GM18951 (cell line): ENCODE data around the gene MID1.

Experiments
- POLR2A ChIP-seq: IDR thresholded peaks from 4 replicates; pipeline ENCODE4 v1.6.1; 2011; ENCODE audit warnings: mild to moderate bottlenecking; ENCODE audit not compliant: insufficient read length, insufficient read depth; ENCODE audit errors: extremely low read depth
- in situ Hi-C: fragments of 300-500 bp; cut with MboI; formaldehyde crosslinking; loops from one replicate; pipeline ENCODE4 v1.12.0; 2022; ENCODE audit warnings: low sequenced_read_pairs, mixed read lengths, inconsistent platforms; ENCODE audit not compliant: unreplicated experiment

MID1 gene

GRCh38 chrX:10482261-10482660 lies 138.1 kb downstream of the MID1 start:
- in situ Hi-C loops: no loop called here
- TF ChIP-seq POLR2A: no peak

- in situ Hi-C loops: no loop called here
- TF ChIP-seq POLR2A: no peak
Measured at GRCh38 chrX:10480861-10481260, 139.5 kb downstream of the MID1 start.

GRCh38 chrX:10479508-10479907 lies 140.9 kb downstream of the MID1 start:
- in situ Hi-C loops: no loop called here
- no peak for TF ChIP-seq POLR2A

- in situ Hi-C loops: no loop called here
- no peak for TF ChIP-seq POLR2A
Measured at GRCh38 chrX:10477525-10477924, 142.9 kb downstream of the MID1 start.

- no peak for TF ChIP-seq POLR2A
- in situ Hi-C loops: no loop called here
Measured at GRCh38 chrX:10474913-10475568, 145.3 kb downstream of the MID1 start.

- in situ Hi-C loops: no loop called here
- TF ChIP-seq POLR2A: no peak
Measured at GRCh38 chrX:10474510-10474909, 145.9 kb downstream of the MID1 start.

- TF ChIP-seq POLR2A: no peak
- in situ Hi-C loops: no loop called here
Measured at GRCh38 chrX:10471418-10471817, 149.0 kb downstream of the MID1 start.

- in situ Hi-C loops: no loop called here
- TF ChIP-seq POLR2A: no peak
Measured at GRCh38 chrX:10470009-10470408, 150.4 kb downstream of the MID1 start.

- in situ Hi-C loops: no loop called here
Measured at GRCh38 chrX:10467793-10468192, 152.6 kb downstream of the MID1 start.

GRCh38 chrX:10465254-10465653 lies 155.1 kb downstream of the MID1 start:
- TF ChIP-seq POLR2A: no peak
- in situ Hi-C loops: no loop called here

More at GRCh38 chrX:10467793-10468192, 152.6 kb downstream of the MID1 start:
- no peak for TF ChIP-seq POLR2A

GRCh38 chrX:10457092-10457491 lies 163.3 kb downstream of the MID1 start:
- no peak for TF ChIP-seq POLR2A
- in situ Hi-C loops: no loop called here

- no peak for TF ChIP-seq POLR2A
- in situ Hi-C loops: no loop called here
Measured at GRCh38 chrX:10453945-10454344, 166.4 kb downstream of the MID1 start.

GRCh38 chrX:10450959-10451355 lies 169.4 kb downstream of the MID1 start:
- in situ Hi-C loops: no loop called here

GRCh38 chrX:10450229-10450958 lies 170.0 kb downstream of the MID1 start:
- in situ Hi-C loops: no loop called here
- no peak for TF ChIP-seq POLR2A

More at GRCh38 chrX:10450959-10451355, 169.4 kb downstream of the MID1 start:
- no peak for TF ChIP-seq POLR2A
